Left lobe of liver (tissue), 2 donors: Measurements from ENCODE around the gene CTNS. TPM values are rescaled to one million over a fixed set of nuclear protein-coding genes. Genes with fewer than 3 reads are reported as not detected.

Experiments used
- ATAC-seq: fragments of 200-7000 bp; cut with Tn5 transposase; one replicate; pipeline ENCODE4 v1.9.1; 2020; ENCODE audit warnings: mild to moderate bottlenecking, moderate library complexity
- DNase-seq: peaks from one replicate; pipeline ENCODE4 v3.0.0-alpha.2; 2020; ENCODE audit warnings: low spot score
- total RNA-seq: library from RNA; stranded (reverse); gene quantifications from one replicate; pipeline ENCODE4 v1.2.1, GENCODE V29; 2021
- donor health status: DM: no; HTN: no; CAD: no; lungs with moderate emphysema.
- donor health status: DM: no; HTN: yes; CAD: no.

Gene CTNS
- 8.7 TPM for total RNA-seq

- DNase-seq, result peak; percentile 98
- peak; percentile 89 for ATAC-seq
Observed at GRCh38 chr17:3636154-3636907, at the start of gene CTNS, which contains the start of gene SHPK. Gene CTNS, plus strand, starts transcription at chr17:3636760. Its CDS starts 3,447 bp downstream, at chr17:3640207. Gene SHPK, minus strand, starts transcription at chr17:3636250. Its CDS starts 31 bp downstream, at chr17:3636219.

- no peak for DNase-seq
- no peak for ATAC-seq
Observed at GRCh38 chr17:3589784-3590183, 46.8 kb upstream of the CTNS start.

- ATAC-seq, result no peak
- no peak for DNase-seq
Observed at GRCh38 chr17:3590231-3590630, 46.3 kb upstream of the CTNS start.

GRCh38 chr17:3590768-3591167 is 45.8 kb upstream of the CTNS start:
- ATAC-seq, result no peak

GRCh38 chr17:3592216-3592860 is 44.2 kb upstream of the CTNS start:
- DNase-seq, result no peak
- ATAC-seq, result peak; percentile 6

More at GRCh38 chr17:3590768-3591167, 45.8 kb upstream of the CTNS start:
- no peak for DNase-seq

GRCh38 chr17:3593384-3593783 is 43.2 kb upstream of the CTNS start:
- DNase-seq (no peak), ATAC-seq (no peak)

- peak; percentile 5 for ATAC-seq
Observed at GRCh38 chr17:3594051-3594800, 42.3 kb upstream of the CTNS start.

GRCh38 chr17:3594976-3595375 is 41.6 kb upstream of the CTNS start:
- ATAC-seq, result no peak
- no peak for DNase-seq

More at GRCh38 chr17:3594051-3594800, 42.3 kb upstream of the CTNS start:
- no peak for DNase-seq

- ATAC-seq (no peak), DNase-seq (no peak)
Observed at GRCh38 chr17:3596804-3597464, 39.6 kb upstream of the CTNS start.

GRCh38 chr17:3598078-3598477 is 38.5 kb upstream of the CTNS start:
- no peak for ATAC-seq
- no peak for DNase-seq

GRCh38 chr17:3600529-3601205 is 35.9 kb upstream of the CTNS start:
- peak; percentile 40 for ATAC-seq
- no peak for DNase-seq

GRCh38 chr17:3602499-3602898 is 34.1 kb upstream of the CTNS start:
- no peak for DNase-seq
- peak; percentile 53 for ATAC-seq

GRCh38 chr17:3603119-3603869 is 33.3 kb upstream of the CTNS start:
- DNase-seq, result no peak
- no peak for ATAC-seq

GRCh38 chr17:3603870-3604259 is 32.7 kb upstream of the CTNS start:
- DNase-seq, result no peak
- ATAC-seq, result no peak

GRCh38 chr17:3609689-3610088 is 26.9 kb upstream of the CTNS start:
- no peak for ATAC-seq
- no peak for DNase-seq

- ATAC-seq (no peak), DNase-seq (no peak)
Observed at GRCh38 chr17:3610523-3610922, 26.0 kb upstream of the CTNS start.

GRCh38 chr17:3613124-3613523 is 23.4 kb upstream of the CTNS start:
- ATAC-seq (no peak), DNase-seq (no peak)

- ATAC-seq (peak; percentile 55), DNase-seq (no peak)
Observed at GRCh38 chr17:3615160-3615870, 21.2 kb upstream of the CTNS start.

GRCh38 chr17:3621146-3621720 is 15.3 kb upstream of the CTNS start:
- ATAC-seq (no peak), DNase-seq (no peak)
